ENCODE measurements around the gene ABCC10. TPM values are rescaled to one million over a fixed set of nuclear protein-coding genes. Genes with fewer than 3 reads are reported as not detected.
"Not testable (repeated sequence)": the region's sequence is repeated elsewhere in the genome, so short reads cannot be mapped to it uniquely, and the experiment has no call there.

The ABCC10 gene
- total RNA-seq, 2 experiments from 2014 or later: 35.7 to 38.5 TPM

DNA sequence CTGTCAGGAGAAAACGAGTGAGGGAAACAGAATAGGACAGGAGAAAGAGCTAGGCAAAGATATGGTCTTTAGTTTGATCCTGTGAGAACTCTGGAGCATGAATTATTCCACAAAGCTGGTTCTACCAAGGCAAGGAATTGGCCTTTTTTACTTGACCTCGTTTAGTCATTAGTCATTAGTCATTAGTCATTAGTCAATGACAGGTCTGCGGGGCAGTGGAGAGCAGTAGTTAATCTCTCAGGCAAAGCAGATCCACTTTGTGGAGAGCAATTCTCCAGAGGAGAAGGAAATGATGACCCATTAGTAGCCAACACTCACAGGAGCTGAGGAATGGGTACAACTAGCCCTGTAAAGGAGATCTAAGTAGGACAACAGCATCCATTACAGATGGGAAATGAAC is 22.0 kb upstream of the ABCC10 start:
- ChIA-PET POLR2A (no interaction called here), CTCF (interaction anchor here (0.6 kb wide), 1 partner anchor 564 kb away, joined by 5 read pairs; no protein-coding TSS in a partner anchor)
- Mint-ChIP-seq H3K27ac (no peak overlapping the region), H3K27me3 (peaks cover 24% of the 10 kb centered on the region), H3K4me3 (no peak overlapping the region), H3K4me1 (ENCODE audit: low read depth) (no peaks in the 10 kb centered on the region), H3K9me3 (no peaks in the 10 kb centered on the region), H3K36me3 (ENCODE audit: low read depth) (no peaks in the 10 kb centered on the region)
- Histone ChIP-seq H3K4me3 (ENCODE audit: low read length) (no peak overlapping the region), H3K36me3 (ENCODE audit: insufficient read depth, low read length) (no peaks in the 10 kb centered on the region), H3K4me1 (ENCODE audit: insufficient read depth, low read length) (no peaks in the 10 kb centered on the region), H3K9me3 (ENCODE audit: control insufficient read depth in 1 of 2, insufficient read depth in 1 of 2, low read length in 2 of 2) (no peaks in the 10 kb centered on the region), H3K27me3 (ENCODE audit: control insufficient read depth in 1 of 2, insufficient read depth in 2 of 2, low read length in 2 of 2) (peaks cover 0 to 5% of the 10 kb centered on the region in 2 experiments), H3K27ac (ENCODE audit: low read depth in 1 of 2, low read length in 2 of 2) (no peak overlapping the region)
- ATAC-seq (ENCODE audit: poor library complexity): no peak
- TF ChIP-seq, protein P1, sequence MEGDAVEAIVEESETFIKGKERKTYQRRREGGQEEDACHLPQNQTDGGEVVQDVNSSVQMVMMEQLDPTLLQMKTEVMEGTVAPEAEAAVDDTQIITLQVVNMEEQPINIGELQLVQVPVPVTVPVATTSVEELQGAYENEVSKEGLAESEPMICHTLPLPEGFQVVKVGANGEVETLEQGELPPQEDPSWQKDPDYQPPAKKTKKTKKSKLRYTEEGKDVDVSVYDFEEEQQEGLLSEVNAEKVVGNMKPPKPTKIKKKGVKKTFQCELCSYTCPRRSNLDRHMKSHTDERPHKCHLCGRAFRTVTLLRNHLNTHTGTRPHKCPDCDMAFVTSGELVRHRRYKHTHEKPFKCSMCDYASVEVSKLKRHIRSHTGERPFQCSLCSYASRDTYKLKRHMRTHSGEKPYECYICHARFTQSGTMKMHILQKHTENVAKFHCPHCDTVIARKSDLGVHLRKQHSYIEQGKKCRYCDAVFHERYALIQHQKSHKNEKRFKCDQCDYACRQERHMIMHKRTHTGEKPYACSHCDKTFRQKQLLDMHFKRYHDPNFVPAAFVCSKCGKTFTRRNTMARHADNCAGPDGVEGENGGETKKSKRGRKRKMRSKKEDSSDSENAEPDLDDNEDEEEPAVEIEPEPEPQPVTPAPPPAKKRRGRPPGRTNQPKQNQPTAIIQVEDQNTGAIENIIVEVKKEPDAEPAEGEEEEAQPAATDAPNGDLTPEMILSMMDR (IDR thresholded peaks at IDR 0.05): no peak
- intact Hi-C loops (cut with DNase I, micrococcal nuclease): no loop called here
- DNase-seq: no peak

DNA sequence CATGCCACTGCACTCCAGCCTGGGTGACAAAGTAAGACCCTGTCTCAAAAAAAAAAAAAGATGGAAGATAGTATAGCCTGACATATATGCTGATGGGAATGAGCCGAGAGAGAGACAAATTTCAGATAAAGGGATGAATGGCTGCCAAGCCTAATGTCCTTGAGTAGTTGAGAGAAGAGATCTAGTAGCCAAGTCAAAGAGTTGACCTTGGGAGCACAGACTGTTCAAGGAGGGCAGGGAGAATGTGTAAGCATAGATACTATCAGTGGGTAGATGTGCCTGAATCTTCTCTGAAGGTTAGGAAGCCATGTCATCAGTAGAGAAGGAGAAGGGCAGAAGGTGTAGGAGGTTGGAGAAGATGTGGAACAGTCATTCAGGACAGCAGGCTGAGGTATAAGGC is 20.0 kb upstream of the ABCC10 start:
- no peaks in the 10 kb centered on the region for H3K4me1 ChIP-seq (ENCODE audit: insufficient read depth, low read length)
- Mint-ChIP-seq H3K27me3 (peaks cover 24% of the 10 kb centered on the region), H3K27ac (no peak overlapping the region), H3K36me3 (ENCODE audit: low read depth) (no peaks in the 10 kb centered on the region), H3K4me3 (no peak overlapping the region), H3K4me1 (ENCODE audit: low read depth) (no peaks in the 10 kb centered on the region), H3K9me3 (no peaks in the 10 kb centered on the region)
- no peak overlapping the region for H3K27ac ChIP-seq (ENCODE audit: low read depth in 1 of 2, low read length in 2 of 2)
- no peak for ATAC-seq (ENCODE audit: poor library complexity)
- CTCF ChIA-PET: no interaction called here
- intact Hi-C loops (cut with DNase I, micrococcal nuclease): no loop called here
- no peak for DNase-seq
- peaks cover 0 to 3% of the 10 kb centered on the region in 2 experiments for H3K27me3 ChIP-seq (ENCODE audit: control insufficient read depth in 1 of 2, insufficient read depth in 2 of 2, low read length in 2 of 2)
- H3K4me3 ChIP-seq (ENCODE audit: low read length): no peak overlapping the region
- TF ChIP-seq, protein P1 (IDR thresholded peaks at IDR 0.05): no peak
- H3K36me3 ChIP-seq (ENCODE audit: insufficient read depth, low read length): no peaks in the 10 kb centered on the region
- POLR2A ChIA-PET: no interaction called here
- H3K9me3 ChIP-seq (ENCODE audit: control insufficient read depth in 1 of 2, insufficient read depth in 1 of 2, low read length in 2 of 2): no peaks in the 10 kb centered on the region

DNA sequence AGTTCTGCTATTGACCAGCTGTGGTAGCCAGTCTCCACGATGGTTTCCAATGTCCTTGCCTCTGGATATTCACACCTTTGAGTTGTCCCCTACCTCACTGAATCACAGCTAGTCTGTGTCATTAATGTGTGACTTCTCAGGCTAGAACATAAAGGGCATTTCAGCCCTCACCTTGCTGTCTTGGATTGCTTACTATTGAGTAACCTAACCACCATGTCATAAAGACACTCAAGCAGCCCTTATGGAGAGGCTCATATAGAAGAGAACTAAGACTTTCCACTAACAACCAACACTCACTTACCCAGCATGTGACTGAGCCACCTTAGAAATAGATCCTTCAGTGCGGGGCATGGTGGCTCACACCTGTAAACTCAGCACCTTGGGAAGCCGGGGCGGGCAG is 19.1 kb upstream of the ABCC10 start:
- Mint-ChIP-seq H3K4me1 (ENCODE audit: low read depth) (no peaks in the 10 kb centered on the region), H3K4me3 (no peak overlapping the region), H3K27me3 (peaks cover 21% of the 10 kb centered on the region), H3K27ac (no peak overlapping the region), H3K36me3 (ENCODE audit: low read depth) (no peaks in the 10 kb centered on the region), H3K9me3 (no peaks in the 10 kb centered on the region)
- H3K4me3 ChIP-seq (ENCODE audit: low read length): no peak overlapping the region
- intact Hi-C loops (cut with DNase I, micrococcal nuclease): no loop called here
- TF ChIP-seq, protein P1 (IDR thresholded peaks at IDR 0.05): no peak
- peaks cover 0 to 3% of the 10 kb centered on the region in 2 experiments for H3K27me3 ChIP-seq (ENCODE audit: control insufficient read depth in 1 of 2, insufficient read depth in 2 of 2, low read length in 2 of 2)
- H3K27ac ChIP-seq (ENCODE audit: low read depth in 1 of 2, low read length in 2 of 2): no peak overlapping the region
- ATAC-seq (ENCODE audit: poor library complexity) (no peak), DNase-seq (no peak)
- ChIA-PET CTCF (no interaction called here), POLR2A (no interaction called here)
- H3K36me3 ChIP-seq (ENCODE audit: insufficient read depth, low read length): no peaks in the 10 kb centered on the region
- peaks cover 0 to 8% of the 10 kb centered on the region in 2 experiments for H3K9me3 ChIP-seq (ENCODE audit: control insufficient read depth in 1 of 2, insufficient read depth in 1 of 2, low read length in 2 of 2)
- H3K4me1 ChIP-seq (ENCODE audit: insufficient read depth, low read length): no peaks in the 10 kb centered on the region

DNA sequence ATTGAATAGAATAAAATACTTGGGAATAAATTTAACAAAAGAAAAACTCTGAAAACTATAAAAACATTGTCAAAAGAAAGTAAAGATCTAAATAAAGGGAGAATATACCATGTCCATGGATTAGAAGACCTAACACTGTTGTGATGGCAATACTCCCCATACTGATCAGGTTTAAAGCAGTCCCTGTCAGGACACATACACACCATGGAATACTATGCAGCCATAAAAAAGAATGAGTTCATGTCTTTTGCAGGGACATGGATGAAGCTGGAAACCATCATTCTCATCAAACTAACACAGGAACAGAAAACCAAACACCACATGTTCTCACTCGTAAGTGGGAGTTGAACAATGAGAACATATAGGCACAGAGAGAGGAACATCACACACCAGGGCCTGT is 16.6 kb upstream of the ABCC10 start:
- ATAC-seq (ENCODE audit: poor library complexity); H3K4me3 ChIP-seq (ENCODE audit: low read length); H3K27me3 ChIP-seq (ENCODE audit: control insufficient read depth in 1 of 2, insufficient read depth in 2 of 2, low read length in 2 of 2); H3K36me3 Mint-ChIP-seq (ENCODE audit: low read depth); CTCF ChIA-PET; H3K36me3 ChIP-seq (ENCODE audit: insufficient read depth, low read length); H3K4me3 Mint-ChIP-seq; POLR2A ChIA-PET; H3K4me1 ChIP-seq (ENCODE audit: insufficient read depth, low read length); intact Hi-C loops (cut with DNase I, micrococcal nuclease); H3K27ac Mint-ChIP-seq; DNase-seq; H3K4me1 Mint-ChIP-seq (ENCODE audit: low read depth); H3K9me3 ChIP-seq (ENCODE audit: control insufficient read depth in 1 of 2, insufficient read depth in 1 of 2, low read length in 2 of 2); H3K9me3 Mint-ChIP-seq; H3K27ac ChIP-seq (ENCODE audit: low read depth in 1 of 2, low read length in 2 of 2): not testable (repeated sequence)
- H3K27me3 Mint-ChIP-seq: peaks cover 14% of the 10 kb centered on the region
